Measurements from ENCODE around the gene USP46. TPM values are rescaled to one million over a fixed set of nuclear protein-coding genes. Genes with fewer than 3 reads are reported as not detected.

The USP46 gene
- total RNA-seq, 1 experiment from 2014 or later, result 7.3 TPM

DNA sequence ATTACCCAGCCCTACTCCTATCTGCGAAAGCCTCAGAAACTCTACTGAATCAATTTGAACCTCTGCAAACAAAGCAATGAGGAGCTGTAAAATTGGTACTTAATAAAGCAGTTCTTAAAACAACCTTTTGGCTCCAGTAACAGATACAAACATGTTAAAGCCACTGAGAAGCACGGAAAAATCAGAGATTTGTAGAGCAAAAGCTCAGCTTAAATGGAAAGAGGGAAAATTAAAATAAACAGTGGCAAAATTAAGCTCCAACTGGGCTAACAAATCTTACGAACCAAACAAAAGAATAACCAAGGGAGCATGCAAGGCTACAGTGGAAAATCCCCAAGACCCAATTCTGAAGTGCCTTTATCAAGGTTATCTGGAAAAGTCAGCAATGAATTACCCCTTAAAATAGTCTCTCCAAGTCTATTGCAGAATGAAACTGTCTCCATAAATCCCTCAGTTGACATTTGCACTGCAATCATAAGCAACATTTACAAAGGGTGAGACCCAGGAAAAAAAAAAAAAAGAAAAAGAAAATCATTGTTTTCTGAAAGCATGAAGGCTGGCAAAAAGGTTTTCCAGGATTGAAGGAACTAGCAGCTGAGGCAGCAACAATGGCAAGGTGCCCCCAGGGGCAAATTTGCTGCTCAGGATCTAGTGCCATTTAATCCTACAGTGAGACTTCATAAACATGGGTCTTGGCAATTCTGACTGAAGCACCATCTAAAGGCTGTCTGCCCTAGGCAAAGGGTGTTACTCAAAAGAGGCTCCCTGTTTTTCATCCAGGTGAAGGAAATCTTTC lies 40.1 kb downstream of the USP46 start:
- DNase-seq (ENCODE audit: low read depth), result no peak

DNA sequence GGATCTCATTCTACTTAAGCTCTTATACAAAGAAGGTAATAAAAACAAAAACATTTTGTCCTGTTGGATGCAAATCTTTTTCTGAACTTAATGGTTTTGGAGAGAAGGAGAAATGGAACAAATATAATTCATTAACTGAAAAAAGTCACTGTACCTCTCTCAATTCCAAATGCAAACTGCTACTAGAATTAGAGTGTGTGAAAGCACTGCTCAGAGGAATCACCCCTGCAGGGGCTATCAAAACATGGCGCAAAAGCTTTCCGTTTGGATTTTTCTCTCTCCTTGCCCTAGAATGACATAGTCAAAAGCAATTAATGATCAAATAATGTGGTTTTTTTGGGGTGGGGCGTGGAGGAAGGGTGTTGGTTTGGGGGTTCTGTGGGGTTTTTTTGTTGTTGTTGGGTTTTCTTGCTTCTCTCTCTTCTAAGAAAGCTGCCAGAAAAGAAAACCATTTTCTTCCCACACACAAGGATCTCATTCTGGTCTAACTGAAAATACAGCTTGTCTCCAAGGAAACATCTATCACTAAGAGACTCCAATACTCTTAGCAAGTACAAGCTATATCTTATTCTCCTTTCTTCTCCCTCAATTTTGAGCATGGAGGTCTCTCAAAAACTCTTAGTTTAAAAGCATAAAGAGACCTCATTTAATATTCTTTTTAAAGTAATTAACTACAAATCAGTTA lies 41.6 kb downstream of the USP46 start:
- DNase-seq (ENCODE audit: low read depth), result no peak

DNA sequence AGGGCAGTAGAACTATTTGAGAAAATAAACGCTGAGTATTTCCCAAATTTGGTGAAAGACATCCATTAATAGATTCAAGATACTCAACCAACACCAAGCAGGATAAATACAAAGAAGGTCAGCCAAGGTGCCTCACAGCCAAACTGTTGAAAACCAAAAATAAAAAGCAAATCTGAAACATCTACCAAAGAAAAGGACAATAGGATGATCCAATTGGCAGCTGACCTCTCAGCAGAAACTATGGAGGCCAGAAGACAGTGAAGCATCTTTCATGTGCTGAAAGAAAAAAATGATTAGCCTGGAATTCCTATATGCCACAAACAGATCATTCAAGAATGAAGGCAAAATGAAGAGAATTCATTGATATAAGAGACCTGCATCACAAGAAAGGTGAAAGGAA lies 44.9 kb downstream of the USP46 start:
- DNase-seq (ENCODE audit: low read depth), result no peak

DNA sequence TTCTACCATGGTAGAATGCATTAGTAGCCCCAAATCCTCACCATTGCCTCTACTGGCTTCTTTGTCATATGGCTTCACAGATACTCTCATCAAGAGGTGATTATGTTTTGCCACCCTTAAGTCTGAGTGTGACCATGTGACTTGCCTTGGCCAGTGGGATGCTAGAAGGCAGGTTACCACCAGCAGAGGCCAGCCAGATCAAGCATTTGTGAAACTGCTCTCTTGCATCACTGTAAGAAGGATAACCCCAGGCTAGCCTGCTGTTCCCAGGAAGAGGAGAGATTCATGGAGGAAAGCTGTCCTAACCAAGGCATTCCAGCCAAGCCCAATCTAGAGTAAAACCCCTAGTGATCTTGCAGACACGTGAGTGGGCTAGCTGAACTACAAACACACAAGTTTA lies 46.8 kb downstream of the USP46 start:
- DNase-seq (ENCODE audit: low read depth), result no peak

DNA sequence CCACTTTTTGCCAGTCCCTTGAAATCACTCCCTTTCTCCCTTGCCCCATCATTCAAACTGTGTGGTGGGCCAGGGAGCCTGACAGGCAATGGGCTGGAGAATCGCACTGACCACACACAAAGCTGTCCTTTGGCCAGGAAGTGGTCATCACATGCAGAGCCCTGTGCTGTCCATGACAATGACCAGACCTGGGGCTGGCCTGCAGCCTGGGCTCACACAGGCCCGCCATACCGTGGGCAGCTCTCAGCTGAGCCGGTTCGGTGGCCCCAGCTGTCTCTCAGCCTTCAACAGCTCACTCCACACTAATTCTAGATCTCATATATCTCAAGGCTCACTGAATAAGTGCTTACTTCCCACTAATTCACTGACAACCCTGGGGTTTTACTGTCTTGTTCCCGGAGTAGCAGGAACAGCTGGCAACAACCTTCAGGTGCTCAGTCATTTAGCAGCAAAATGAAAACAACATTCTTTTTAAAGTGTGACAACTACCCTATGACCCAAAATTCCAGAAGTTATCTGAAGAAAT lies 48.0 kb downstream of the USP46 start:
- DNase-seq (ENCODE audit: low read depth), result no peak

DNA sequence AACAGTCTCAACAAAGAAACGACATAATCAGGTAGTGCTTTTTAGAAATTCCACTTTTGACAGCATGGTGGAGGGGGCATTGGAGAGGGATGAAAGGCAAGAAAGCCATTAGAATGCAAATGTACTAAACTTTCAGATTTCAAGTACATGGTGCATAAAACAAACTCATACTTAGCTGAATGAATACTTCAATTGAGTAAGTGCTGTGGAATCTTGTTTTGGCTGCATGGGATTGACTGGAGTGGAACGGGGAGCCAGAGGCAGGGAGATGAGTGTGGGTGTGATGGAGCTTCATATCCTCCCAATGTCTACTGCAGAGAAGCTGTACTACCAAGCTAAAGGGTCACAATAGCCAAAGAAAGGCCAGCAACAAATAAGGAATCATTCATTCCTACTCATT lies 52.4 kb downstream of the USP46 start:
- no peak for DNase-seq (ENCODE audit: low read depth)

DNA sequence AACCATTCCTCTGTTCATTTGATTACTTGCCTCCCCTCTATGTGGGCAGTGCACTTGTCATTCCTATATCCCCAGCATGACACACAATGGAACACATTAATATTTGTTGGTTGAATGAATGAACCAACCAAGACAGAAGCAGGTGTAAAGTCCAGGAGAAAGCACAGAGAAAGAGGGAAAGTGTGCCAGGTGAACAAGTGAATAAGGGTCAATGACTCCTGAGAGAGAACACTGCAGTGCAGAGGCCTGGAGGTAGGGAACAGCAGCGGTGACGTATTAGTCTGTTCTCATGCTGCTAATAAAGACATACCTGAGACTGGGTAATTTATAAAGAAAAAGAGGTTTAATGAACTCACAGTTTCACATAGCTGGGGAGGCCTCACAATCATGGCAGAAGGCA lies 53.1 kb downstream of the USP46 start:
- DNase-seq (ENCODE audit: low read depth), result no peak

DNA sequence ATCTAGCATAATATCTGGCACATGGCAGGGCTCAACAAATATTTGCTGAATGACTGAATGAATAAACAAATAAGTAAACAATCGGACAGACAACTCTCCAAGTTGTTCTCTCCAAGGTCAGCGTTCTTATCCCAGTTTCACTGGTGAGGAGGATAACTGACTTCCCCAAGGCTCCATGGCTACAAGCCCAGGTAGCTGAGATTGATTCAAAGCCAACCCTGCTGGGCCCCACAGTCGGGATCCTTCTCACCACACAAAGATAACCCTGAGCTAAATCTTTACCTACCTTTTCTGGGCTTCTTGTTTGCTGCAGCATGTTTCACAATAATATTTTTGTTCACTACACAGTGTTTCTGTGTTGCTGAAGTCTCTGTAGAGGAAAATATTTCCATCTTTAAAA lies 54.9 kb downstream of the USP46 start:
- DNase-seq (ENCODE audit: low read depth), result no peak

DNA sequence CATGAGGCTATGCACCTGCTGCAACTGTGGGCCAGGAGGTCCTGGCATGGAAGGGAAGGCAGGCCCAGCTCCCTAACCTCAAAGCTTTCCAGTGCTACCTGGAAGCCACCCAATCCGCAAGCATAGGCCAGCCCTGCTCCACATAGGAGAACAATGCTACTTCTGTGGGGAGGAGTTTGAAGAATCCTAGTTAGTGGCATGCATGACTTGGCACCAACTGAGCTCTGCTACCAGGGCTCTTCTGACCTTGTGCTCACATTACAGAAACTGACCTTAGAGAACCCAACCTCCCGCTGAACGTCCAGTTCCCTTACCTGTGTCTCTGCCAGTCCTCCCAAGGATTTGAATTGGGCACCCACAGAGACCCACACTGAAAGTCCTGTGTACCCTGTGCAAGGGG lies 58.8 kb downstream of the USP46 start:
- DNase-seq (ENCODE audit: low read depth), result no peak

DNA sequence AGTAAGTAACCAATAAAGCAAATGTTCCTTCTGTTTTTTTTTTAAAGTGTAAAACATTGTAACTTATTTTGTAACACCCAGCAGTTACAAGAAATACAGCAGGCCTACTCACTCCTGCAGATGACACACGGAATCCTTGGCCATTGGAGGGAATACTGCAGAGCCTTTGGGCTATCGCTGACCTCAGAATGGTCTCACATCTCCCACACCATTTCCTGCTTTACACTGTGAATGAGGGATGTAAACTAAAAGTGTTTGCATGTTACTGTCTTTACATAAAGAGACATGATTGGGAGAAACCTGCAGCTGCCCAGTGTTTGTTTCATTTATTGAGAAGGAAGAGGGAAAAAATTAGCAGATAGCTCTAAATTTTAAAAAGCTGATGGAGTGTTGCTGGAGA lies 64.1 kb downstream of the USP46 start:
- DNase-seq (ENCODE audit: low read depth), result no peak

DNA sequence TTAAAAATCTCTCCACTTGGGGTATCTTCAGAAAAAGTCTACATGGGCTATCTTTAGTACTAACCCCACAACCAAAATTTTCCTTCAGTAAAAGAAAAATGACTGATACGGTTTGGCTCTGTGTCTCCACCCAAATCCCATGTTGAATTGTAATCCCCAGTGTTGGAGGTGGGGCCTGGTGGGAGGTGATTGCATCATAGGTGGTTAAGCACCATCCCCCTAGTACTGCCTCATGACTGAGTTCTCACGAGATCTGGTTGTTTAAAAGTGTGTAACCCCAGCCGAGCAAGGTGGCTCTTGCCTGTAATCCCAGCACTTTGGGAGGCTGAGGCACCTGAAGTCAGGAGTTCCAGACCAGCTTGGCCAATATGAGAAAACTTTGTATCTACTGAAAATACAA lies 66.8 kb downstream of the USP46 start:
- no peak for DNase-seq (ENCODE audit: low read depth)

DNA sequence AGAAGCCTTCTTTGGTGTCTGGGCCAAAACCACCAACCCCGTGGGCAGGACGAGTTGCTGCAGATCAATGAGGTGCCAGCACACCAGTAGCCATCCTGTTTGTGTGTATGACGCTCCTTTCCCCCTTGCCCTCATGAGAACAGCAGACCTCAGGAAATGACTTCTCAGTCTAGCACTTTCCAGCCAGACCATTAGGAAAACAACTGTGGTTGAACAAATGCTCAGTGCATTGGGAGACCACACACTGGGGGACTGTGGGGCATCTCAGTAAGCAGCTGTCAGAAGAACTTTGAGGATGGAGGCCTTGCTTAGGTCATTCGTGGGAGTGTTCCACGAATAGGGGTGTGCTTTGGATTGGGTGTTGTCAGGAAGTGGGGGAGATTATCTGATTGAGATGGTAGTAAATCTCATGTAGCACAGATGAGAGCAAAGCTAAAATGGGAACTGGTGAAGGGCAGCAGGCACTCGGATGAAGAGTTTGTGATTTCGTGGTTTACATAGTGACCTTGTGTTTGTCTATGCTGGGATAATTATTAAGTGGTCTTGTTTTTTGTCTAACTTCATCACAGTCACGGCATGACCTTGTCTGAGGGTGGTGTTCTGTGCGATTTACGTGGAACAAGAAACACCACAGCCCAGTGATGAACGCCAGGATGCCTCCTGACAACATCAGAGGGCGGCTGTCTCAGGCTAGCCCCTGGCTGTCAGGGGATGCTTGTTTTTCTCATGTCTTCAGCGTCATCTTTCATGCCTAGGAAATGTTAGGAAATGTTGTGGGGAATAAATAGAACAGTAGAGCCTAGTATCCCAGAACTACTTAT lies 70.1 kb downstream of the USP46 start:
- peak; percentile 75 for DNase-seq (ENCODE audit: low read depth)

DNA sequence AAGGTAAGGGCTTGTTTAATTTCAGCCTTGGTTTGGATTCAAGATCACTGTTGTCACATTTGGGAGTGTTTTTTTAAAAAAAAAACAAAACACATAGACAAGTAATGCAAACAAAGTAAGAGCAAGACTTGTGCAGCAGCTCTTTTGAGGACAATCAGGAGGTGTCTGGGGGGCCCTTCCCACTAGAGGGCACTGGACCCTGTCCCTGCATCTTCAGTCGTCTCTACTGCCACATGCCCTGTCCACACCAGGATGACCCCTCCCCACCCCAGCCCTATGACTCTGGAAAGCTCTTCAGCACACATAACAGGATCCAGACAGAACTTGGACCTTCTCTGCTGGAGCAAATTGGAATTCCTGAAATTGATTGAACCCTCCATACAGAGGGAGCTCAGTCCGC lies 71.0 kb downstream of the USP46 start:
- peak; percentile 9 for DNase-seq (ENCODE audit: low read depth)

DNA sequence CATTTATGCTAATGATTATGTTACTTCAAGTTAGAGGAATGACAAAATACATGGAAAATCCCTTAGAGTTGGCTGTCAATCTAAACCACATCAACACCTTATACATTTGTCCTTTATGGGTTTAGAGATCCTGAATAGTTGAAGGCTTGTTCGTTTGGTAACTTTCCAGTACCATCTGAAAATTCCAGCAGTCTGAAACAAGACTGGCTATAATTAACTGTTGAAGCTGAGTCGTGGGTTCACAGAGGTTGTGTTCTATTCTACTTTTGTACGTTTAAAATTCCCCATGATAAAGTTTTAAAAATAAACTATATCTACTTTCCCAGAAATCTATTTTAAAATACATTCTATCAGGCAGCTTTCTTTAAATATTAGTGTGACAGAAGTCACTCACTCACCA lies 73.0 kb downstream of the USP46 start:
- no peak for DNase-seq (ENCODE audit: low read depth)

DNA sequence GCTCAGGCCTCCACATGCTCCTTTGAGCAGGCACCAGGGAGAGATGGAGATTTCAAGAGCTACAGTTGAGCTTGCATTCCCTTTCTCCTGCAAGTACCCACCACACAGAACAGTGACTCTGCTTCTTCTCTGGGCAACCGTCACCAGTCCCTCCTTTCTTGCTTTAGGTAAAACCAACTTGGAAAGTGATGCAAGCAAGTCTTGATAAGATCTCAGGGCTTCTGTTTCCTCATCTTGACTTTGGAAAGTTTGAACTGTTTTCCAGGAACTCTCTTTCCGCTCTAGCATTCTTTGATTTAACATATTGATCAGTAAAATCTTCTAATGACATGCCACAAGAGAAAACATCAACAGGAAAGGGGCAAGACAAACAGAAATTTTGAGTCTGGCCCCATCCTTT lies 73.7 kb downstream of the USP46 start:
- no peak for DNase-seq (ENCODE audit: low read depth)

DNA sequence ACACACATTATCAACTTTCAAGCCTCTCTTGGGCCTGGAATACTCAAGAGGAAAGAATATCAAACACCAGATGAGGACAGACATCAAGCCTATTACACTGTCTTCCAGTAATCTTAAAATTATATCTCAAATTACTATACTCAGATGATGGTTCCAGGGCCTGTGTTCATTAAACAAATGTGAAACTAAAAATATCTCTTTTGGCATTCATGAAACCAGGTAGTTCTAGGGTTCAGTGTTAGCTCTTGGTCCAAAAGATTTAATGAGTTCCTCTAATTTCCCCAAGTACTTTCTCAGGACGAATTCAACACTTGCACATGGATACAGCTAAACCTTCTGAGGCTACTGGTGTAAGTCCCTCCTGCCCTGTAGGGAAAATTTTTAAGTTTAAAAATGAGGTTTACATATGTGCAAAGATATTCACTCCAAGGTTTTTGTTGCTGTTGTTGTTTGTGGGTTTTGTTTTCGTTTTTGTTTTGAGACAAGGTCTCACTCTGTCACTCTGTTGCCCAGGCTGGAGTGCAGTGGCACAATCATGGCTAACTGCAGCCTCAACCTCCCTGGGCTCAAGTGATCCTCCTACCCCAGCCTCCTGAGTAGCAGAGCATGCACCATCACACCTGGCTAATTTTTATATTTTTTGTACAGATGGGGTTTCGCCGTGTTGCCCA lies 79.4 kb downstream of the USP46 start:
- DNase-seq (ENCODE audit: low read depth), result no peak

DNA sequence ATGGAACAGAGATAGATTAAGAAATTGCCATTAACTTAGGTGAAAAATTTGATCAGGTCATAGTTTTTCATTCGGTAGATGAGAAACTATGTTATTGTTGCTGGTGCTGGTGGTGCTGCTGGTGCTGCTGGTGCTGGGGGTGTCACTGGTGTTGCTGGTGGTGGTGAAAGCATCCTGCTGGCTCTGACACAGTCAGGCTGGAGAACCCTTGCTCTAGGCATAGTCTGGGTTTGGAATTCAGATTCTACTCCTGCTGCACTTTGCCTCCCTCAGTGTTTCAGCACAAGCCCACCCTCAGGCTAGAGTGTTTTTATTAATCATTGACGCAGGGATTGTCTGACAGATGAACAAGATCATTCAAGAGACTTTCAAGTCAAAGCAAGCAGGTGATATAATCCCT lies 80.2 kb downstream of the USP46 start:
- DNase-seq (ENCODE audit: low read depth), result no peak

DNA sequence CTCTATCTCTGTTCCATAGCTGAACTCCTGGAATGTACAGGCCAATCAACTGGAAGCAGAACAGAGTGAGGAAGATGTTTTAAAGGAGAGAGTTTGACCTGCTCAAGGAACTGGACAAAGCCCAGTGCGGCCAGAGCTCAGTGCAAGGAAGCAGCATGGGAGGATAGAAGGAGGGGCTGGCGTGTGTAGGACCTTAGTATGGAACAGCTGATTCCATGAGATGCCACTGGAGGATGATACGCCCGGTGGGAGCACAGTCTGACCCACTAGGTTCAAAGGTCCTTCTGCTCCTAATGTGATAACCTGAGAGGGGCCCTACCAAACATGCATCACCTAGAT lies 81.5 kb downstream of the USP46 start:
- DNase-seq (ENCODE audit: low read depth), result no peak

DNA sequence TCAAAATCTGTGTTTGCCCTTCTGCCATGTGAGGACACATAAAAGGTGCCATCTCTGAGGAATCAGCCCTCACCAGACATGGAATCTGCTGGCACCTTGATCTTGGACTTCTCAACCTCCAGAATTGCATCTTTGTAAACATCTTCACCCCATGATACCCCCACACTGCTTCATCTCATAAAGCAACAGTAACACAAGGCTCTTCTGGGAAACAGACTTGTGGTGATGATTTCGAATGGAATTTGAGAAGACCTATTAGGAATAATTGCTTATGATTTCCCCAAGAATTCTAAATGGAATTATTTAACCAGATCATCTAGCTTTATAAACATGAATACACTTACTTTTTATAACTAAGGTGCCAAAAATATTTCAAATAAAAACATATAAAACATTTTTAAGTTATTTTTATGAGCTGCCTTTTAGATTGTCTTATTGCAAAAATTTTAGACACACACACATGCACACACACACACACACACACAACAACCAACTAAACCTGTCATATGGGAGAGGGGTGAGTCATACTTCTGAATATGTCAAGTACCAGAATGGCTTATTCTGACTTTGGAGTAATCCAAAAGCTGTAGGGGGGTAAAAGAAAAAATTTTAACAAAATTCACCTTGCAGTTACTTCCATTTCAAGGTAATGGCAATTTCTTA lies 82.0 kb downstream of the USP46 start:
- no peak for DNase-seq (ENCODE audit: low read depth)

DNA sequence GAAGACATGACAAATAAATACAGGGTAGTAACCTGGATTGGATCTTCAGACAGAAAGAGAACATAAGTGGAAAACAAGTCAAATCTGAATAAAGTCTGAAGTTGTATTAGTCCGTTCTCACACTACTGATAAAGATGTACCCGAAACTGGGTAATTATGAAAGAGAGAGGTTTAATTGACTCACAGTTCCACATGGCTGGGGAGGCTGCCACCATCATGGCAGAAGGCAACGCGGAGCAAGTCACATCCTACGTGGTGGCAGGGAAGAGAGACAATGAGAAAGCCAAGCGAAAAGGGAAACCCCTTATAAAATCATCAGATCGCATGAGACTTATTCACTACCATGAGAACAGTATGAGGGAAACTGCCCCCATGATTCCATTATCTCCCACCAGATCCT lies 82.8 kb downstream of the USP46 start:
- DNase-seq (ENCODE audit: low read depth), result no peak

DNA sequence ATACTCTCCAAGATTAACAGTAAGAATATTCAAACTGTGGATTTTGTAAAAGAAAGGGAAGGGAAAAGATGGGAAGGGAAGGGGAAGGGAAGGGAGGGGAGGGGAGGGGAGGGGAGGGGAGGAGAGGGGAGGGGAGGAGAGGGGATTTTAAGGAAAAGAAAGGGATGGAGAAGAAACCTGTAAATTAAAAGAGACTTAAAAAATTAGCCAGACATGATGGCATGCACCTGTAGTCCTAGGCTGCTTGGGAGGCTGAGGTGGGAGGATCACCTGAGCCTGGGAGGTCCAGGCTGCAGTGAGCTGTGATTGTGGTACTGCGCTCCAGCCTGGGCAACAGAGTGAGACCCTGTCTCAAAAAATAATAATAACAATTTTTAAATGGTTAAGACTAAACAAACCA lies 83.7 kb downstream of the USP46 start:
- DNase-seq (ENCODE audit: low read depth), result no peak

DNA sequence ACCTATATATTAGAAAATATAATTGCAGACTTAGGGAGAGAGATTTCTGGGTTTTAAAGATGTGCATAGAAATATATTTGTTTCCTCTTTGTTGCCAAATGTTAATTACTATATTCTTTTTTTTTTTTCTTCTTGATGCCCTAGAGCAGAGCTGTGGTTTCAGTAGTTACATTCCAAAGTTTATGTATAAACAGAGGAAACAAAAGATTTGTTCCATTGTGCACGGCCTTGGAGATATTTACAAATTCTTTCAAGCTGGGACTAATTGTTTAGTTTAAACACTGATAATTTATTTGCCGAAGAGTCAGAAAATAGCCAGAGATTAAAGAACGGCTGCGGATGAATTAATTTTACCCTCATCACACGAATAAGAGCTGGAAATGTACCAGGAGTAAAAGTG lies 85.1 kb downstream of the USP46 start:
- no peak for DNase-seq (ENCODE audit: low read depth)
